ENCODE data around the gene CYCS.
"Not testable (repeated sequence)": the region's sequence is repeated elsewhere in the genome, so short reads cannot be mapped to it uniquely, and the experiment has no call there.

The CYCS gene

DNA sequence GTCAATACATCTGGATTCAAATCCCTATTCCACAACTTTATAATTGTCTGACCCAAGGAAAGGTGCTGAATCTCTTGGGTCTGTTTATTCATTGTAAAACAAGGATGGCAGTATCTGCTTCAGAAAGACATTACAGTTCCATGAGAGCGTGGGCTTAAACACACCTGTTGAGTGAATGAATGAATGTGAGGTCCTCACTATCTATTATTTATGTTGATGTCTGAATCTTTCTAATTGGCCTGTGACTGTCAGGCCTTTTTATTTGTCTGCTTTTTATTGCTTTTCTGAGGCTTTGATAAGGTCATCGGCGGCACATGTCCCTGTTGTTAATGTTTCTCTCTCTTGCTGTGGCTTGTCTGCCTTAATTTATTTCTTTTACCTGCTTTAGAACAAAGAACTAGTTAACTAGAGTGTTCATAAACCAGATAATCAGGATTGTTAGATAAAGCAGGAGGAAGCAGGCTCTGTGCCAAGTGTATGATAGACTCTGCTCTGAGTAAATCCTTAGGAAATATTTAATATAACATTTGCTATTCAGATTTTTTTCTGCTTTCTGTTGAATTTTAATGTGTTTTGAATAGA lies 42.3 kb upstream of the CYCS start:
- peaks cover 22% of the 10 kb centered on the region; the same call in 1 of the 2 replicates for H3K36me3 ChIP-seq (ENCODE audit: insufficient read depth, low read length)
- no peaks in the 10 kb centered on the region for H4K20me1 ChIP-seq (ENCODE audit: insufficient read depth, low read length)
- no peaks in the 10 kb centered on the region for H3K79me2 ChIP-seq (ENCODE audit: insufficient read depth, low read length)
- H3K4me3 ChIP-seq (ENCODE audit: low read depth, low read length, poor library complexity, severe bottlenecking) = no peak overlapping the region
- H2AFZ ChIP-seq (ENCODE audit: low read length) = no peak overlapping the region
- peaks cover 7% of the 10 kb centered on the region; the same call in 1 of the 2 replicates for H3K9me3 ChIP-seq (ENCODE audit: low read length)
- H3K4me1 ChIP-seq (ENCODE audit: insufficient read depth, low read length, severe bottlenecking) = no peaks in the 10 kb centered on the region
- no peaks in the 10 kb centered on the region for H3K27me3 ChIP-seq (ENCODE audit: insufficient read depth, low read length)
- no peaks in the 10 kb centered on the region for H3F3A ChIP-seq (ENCODE audit: insufficient read depth, low read length)
- no peak overlapping the region for H3K4me2 ChIP-seq (ENCODE audit: low read length)
- no peaks in the 10 kb centered on the region for H3K9me2 ChIP-seq (ENCODE audit: low read depth, low read length)
- TF ChIP-seq, protein P1, sequence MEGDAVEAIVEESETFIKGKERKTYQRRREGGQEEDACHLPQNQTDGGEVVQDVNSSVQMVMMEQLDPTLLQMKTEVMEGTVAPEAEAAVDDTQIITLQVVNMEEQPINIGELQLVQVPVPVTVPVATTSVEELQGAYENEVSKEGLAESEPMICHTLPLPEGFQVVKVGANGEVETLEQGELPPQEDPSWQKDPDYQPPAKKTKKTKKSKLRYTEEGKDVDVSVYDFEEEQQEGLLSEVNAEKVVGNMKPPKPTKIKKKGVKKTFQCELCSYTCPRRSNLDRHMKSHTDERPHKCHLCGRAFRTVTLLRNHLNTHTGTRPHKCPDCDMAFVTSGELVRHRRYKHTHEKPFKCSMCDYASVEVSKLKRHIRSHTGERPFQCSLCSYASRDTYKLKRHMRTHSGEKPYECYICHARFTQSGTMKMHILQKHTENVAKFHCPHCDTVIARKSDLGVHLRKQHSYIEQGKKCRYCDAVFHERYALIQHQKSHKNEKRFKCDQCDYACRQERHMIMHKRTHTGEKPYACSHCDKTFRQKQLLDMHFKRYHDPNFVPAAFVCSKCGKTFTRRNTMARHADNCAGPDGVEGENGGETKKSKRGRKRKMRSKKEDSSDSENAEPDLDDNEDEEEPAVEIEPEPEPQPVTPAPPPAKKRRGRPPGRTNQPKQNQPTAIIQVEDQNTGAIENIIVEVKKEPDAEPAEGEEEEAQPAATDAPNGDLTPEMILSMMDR (IDR thresholded peaks at IDR 0.05; ENCODE audit: low read length) = no peak
- H3K27ac ChIP-seq (ENCODE audit: low read depth, low read length, poor library complexity, severe bottlenecking) = no peak overlapping the region
- no peak overlapping the region for H3K9ac ChIP-seq (ENCODE audit: low read length)

DNA sequence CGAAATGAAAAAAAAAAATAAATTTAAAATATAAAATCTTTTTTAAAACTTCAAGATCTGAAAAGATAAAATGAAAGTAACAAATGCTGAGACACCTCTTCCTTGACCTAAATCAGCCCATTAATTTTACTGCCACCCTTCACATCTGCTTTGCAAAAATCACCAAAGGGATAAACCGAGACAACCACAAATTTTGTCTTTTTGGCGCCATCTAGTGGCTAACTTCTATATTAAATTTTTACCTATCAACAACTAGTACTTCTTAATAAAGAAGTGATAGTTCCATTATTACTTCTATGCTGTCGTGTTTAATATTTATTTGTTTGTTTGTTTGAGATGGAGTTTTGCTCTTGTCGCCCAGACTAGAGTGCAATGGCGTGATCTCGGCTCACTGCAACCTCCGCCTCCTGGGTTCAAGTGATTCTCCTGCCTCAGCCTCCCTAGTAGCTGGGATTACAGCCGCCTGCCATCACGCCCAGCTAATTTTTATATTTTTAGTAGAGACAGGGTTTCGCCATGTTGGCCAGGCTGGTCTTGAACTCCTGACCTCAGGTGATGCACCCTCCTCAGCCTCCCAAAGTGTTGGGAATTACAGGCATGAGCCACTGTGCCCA lies 35.0 kb upstream of the CYCS start:
- H3K4me3 ChIP-seq (ENCODE audit: low read depth, low read length, poor library complexity, severe bottlenecking); H3K36me3 ChIP-seq (ENCODE audit: insufficient read depth, low read length); H3K9ac ChIP-seq (ENCODE audit: low read length); H3K4me2 ChIP-seq (ENCODE audit: low read length); H3K4me1 ChIP-seq (ENCODE audit: insufficient read depth, low read length, severe bottlenecking); H3K79me2 ChIP-seq (ENCODE audit: insufficient read depth, low read length); H4K20me1 ChIP-seq (ENCODE audit: insufficient read depth, low read length); H3K27ac ChIP-seq (ENCODE audit: low read depth, low read length, poor library complexity, severe bottlenecking); H3F3A ChIP-seq (ENCODE audit: insufficient read depth, low read length); H3K9me3 ChIP-seq (ENCODE audit: low read length); H2AFZ ChIP-seq (ENCODE audit: low read length); H3K9me2 ChIP-seq (ENCODE audit: low read depth, low read length); H3K27me3 ChIP-seq (ENCODE audit: insufficient read depth, low read length): not testable (repeated sequence)
- TF ChIP-seq, protein P1 (IDR thresholded peaks at IDR 0.05; ENCODE audit: low read length) = peak; percentile 57

DNA sequence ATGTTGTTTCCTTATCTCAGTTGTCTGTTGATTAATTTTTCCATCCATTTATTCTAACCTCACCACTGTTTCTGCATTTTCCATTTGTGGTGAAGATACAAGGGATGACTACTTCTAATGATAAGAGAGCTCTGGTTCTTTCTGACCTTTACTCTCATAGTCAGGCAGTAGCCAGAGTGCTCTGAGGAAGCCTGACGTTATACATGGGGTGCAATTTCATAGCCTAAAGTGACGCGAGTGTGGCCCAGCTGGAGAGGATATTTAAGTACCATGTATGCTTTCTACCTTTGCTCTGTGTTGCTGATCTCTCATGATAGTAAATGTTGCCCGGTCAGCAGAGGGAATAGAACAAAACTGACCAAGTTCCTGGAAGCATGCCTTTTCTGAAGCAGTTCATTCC lies 33.9 kb upstream of the CYCS start:
- H4K20me1 ChIP-seq (ENCODE audit: insufficient read depth, low read length) = no peaks in the 10 kb centered on the region
- no peaks in the 10 kb centered on the region for H3K27me3 ChIP-seq (ENCODE audit: insufficient read depth, low read length)
- H3K4me2 ChIP-seq (ENCODE audit: low read length) = no peak overlapping the region
- no peak overlapping the region for H2AFZ ChIP-seq (ENCODE audit: low read length)
- no peaks in the 10 kb centered on the region for H3K79me2 ChIP-seq (ENCODE audit: insufficient read depth, low read length)
- no peaks in the 10 kb centered on the region for H3K9me3 ChIP-seq (ENCODE audit: low read length)
- TF ChIP-seq, protein P1 (IDR thresholded peaks at IDR 0.05; ENCODE audit: low read length) = no peak
- TF ChIP-seq EZH2 (IDR thresholded peaks at IDR 0.05; ENCODE audit: borderline replicate concordance, low read length) = no peak
- 0 out of 2 replicates have a peak, but pooled peaks cover 3% of the 10 kb centered on the region for H3K36me3 ChIP-seq (ENCODE audit: insufficient read depth, low read length)
- H3K4me3 ChIP-seq (ENCODE audit: low read depth, low read length, poor library complexity, severe bottlenecking) = no peak overlapping the region
- no peaks in the 10 kb centered on the region for H3K4me1 ChIP-seq (ENCODE audit: insufficient read depth, low read length, severe bottlenecking)
- no peaks in the 10 kb centered on the region for H3K9me2 ChIP-seq (ENCODE audit: low read depth, low read length)
- H3K9ac ChIP-seq (ENCODE audit: low read length) = no peak overlapping the region
- no peak overlapping the region for H3K27ac ChIP-seq (ENCODE audit: low read depth, low read length, poor library complexity, severe bottlenecking)
- H3F3A ChIP-seq (ENCODE audit: insufficient read depth, low read length) = 0 out of 2 replicates have a peak, but pooled peaks cover 3% of the 10 kb centered on the region
